ENCODE data around the gene NFYA.
A peak's percentile ranks its signal among the peaks of the same experiment; 100 is the strongest.

NFYA gene

GRCh38 chr6:41047306-41047705 lies 25.5 kb upstream of the NFYA start:
- no peak for DNase-seq

GRCh38 chr6:41047745-41048732 lies 24.7 kb upstream of the NFYA start:
- no peak for DNase-seq

- no peak for DNase-seq
Measured at GRCh38 chr6:41049521-41049920, 23.3 kb upstream of the NFYA start.

DNA sequence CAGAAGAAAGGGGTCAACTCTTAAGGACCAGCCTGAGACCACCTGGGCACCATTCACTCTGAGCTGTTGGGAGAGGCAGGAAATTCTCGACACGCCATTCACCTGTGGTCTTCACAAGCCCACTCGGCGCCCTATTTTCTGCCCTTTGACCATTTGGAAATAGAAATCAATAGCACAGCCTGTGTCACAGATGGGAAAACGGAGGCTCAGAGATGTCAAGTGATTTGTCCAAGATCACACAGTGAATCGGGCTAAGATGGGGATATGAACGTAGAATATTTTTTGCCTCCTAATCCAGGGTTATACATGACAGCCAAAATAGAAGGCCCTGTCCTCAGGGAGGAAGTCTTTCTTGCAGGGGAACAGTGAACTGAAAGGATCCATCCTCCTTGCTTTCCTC lies 22.8 kb upstream of the NFYA start:
- no peak for DNase-seq

- DNase-seq = peak; percentile 77
Measured at GRCh38 chr6:41050536-41050935, 22.2 kb upstream of the NFYA start.

- no peak for DNase-seq
Measured at GRCh38 chr6:41051873-41052272, 20.9 kb upstream of the NFYA start.

- DNase-seq = no peak
Measured at GRCh38 chr6:41053041-41053440, 19.7 kb upstream of the NFYA start, which contains the start of gene APOBEC2. Gene APOBEC2, plus strand, starts transcription at chr6:41053202. Its CDS starts 146 bp downstream, at chr6:41053348.

DNA sequence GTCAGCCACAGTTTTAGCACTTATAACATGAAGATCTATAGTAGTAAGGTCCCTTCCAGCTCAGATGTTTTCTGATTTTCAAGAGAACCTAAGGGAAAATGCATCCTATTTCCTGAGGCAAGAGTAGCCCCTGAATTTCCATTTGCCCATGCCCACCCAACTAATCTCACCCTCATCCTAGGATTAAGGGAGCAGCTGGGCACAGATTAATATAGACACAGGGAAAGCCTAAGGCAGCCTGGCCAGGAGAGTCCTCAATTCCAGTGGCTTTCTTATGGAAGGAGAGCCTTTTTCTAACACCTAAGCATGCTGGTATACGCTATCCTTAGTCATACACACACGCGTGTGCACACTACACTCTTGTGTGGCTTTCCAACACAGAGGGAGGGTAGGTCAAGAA lies 18.3 kb upstream of the NFYA start:
- no peak for DNase-seq

GRCh38 chr6:41055149-41055548 lies 17.6 kb upstream of the NFYA start:
- DNase-seq = no peak

DNA sequence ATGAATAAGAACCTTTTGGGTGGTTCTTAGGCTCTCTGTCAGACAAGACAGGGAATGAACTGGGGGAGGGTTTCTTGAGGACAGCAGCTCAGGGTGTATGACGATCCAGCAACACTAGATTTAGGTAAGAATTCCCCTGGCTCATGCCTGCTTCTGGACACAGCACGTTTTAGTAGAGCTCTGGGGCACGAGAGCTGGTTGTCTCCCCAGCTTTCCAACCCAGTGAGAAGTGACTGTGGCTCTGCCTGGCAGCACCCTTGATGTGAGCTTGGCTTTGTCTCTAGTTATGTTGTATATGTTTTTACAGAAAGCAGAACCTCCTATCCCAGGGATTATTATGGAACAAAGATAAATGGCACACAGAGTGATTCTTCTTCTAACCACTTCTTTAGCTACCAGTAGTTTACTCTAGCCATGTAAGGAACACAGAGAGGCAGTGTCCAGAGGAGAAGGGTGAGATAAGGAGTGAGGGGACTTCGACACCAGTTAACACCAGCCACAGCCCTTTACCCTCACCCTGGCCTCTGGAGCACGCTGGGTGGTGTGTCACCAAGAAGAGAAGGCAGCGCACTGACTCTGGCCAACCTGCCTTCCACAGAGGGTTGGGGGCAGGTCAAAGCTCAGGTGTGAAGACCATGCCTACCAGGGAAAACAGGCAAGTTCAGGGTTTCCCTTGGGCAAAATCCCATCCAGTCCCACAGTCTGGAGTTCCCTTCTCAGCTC lies 15.8 kb upstream of the NFYA start:
- DNase-seq = no peak

DNA sequence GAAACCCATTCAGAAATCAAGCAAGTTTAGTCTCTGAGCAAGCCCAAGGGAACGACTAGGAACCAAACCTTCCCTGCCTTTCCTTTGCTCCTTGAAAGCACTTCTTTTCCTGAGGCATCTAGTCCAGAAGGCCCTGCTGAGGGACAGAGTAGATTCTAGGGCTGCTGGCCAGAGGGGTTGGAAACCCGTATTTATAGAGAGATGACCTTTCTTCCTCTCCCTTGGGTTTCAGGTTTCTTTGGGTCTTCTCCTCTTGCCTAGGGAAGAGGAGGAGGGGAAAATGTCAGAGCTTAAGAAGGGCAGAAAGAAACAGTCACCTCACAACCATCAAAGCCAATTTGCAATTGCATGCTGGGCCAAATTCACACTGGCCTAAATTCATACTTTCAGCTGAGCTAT lies 14.0 kb upstream of the NFYA start:
- DNase-seq = no peak

DNA sequence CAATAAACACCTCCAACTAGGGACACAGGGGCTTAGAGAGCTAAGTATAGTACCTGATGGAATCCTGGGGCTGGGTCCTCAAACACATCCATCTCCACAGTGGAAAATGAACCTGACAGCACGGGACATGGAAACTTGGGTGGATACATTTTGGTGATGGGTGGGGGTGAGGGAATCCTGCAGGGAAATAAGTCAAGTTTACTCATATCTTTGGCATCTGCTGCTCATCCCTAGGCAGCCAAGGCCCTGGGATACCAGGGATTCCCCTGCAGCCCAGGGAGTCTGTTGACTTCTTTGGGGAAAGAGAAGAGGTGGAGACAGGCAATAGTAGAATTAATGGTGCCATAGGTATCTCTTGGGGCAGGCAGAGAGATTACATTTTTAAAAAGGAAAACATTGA lies 13.2 kb upstream of the NFYA start:
- no peak for DNase-seq

GRCh38 chr6:41061196-41061726 lies 11.5 kb upstream of the NFYA start:
- no peak for DNase-seq

DNA sequence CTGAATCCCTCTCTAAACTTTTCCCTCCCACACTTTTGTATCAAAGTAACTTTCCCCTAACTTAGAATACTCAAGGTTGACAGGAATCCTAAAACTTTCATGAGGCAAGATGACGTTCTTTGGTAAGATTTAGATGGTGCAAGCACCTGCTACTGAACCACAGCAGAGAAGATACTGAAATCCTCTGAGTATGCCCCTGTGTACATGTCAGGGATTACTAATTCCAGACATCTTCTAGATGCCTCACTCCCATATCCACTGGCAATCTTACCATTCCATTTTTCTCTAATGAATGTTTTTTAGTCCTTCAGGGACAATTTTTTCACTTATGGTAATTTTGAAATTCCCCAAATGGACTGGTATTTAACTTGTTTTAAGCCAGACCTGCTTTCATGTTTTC lies 10.7 kb upstream of the NFYA start:
- DNase-seq = no peak

GRCh38 chr6:41063884-41064285 lies 8.9 kb upstream of the NFYA start:
- DNase-seq = no peak

GRCh38 chr6:41064841-41065240 lies 7.9 kb upstream of the NFYA start:
- DNase-seq = no peak

- DNase-seq = no peak
Measured at GRCh38 chr6:41065550-41066026, 7.2 kb upstream of the NFYA start.

DNA sequence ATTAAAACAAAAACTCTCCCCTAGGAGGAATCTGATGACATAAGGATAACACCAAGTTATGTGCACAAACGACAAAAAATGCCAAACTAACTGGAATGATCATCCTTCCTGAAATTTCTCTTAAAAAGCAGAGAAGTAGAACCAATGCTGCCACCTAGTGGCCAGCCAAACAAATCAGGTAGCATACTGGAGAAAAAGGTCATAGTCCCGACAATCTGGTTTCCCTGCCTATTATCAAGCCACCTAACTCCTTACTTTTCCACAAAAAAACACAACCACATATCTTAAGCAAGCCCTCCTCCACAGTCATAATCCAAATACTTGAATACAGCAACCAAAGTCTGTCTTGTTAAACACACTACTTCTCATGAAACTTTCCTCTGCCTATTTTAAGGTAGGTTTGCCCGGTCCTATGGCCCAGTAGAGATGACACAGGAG lies 5.9 kb upstream of the NFYA start:
- DNase-seq = peak; percentile 88

GRCh38 chr6:41071501-41071922 lies 1.3 kb upstream of the NFYA start:
- DNase-seq = no peak

DNA sequence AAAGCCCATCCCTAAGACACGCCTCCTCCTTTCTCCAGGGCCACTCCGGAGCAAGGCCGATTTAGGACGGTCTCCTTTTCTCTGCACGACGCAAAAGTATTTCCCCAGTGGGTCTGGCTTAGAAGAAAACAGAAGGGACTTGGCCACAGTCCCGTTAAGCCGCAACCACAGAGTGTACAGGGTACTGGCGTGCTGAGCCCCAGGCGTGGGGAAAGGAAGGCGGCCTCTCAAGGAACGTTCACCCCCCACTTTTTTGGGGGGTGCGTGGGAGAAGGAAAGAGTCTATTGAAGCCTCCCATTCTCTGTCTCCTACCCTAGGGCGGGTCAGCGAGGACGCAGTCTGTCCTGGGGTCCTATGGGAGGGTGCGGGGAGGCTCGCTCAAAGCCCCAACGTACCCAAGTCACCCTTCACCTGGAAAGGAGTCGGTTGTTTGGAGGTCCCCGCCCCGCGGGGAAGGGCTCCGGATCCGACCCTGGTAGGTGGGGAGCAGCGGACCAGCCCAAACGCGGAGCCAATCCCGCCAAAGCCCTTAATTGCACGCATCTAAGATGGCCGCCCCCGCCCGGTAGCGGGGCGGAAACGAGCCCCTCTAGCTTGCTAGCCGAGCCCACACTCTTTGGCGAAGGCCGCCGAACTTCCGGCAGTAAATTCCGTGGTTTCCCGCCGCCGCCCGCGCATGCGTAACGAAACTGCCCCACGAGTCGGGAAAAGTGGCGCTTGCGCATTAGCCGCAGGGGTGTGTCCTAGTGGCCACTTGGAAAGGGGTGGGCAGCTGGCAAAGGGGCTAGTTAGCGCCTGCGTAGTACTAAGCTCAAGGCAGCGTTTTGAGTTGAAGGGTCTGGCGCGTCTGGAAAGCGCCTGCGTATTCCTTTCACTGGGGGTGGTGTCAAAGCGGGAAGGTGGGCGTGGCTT lies 595 bp upstream of the NFYA start, which contains the start of gene OARD1:
Gene OARD1, minus strand, starts transcription at position 434 of the 913 bp plus-strand sequence. CDS start 722 bp downstream, outside the sequence.
- peak; percentile 99 for DNase-seq

GRCh38 chr6:41073203-41073967 lies 611 bp downstream of the NFYA start:
- DNase-seq = peak; percentile 87

All from hematopoietic multipotent progenitor cell treated with erythropoietin and hydrocortisone succinate and interleukin-3 and kit ligand, for 8 days (in vitro differentiated cells).